Measurements from ENCODE around the gene HECW1. TPM values are rescaled to one million over a fixed set of nuclear protein-coding genes. Genes with fewer than 3 reads are reported as not detected.

Gene HECW1
- total and polyA plus RNA-seq, 2 of the 8 experiments (the other 6 are each of a cell fraction or from before 2014, with no cell fraction given) = 2.9 to 12.7 TPM

DNA sequence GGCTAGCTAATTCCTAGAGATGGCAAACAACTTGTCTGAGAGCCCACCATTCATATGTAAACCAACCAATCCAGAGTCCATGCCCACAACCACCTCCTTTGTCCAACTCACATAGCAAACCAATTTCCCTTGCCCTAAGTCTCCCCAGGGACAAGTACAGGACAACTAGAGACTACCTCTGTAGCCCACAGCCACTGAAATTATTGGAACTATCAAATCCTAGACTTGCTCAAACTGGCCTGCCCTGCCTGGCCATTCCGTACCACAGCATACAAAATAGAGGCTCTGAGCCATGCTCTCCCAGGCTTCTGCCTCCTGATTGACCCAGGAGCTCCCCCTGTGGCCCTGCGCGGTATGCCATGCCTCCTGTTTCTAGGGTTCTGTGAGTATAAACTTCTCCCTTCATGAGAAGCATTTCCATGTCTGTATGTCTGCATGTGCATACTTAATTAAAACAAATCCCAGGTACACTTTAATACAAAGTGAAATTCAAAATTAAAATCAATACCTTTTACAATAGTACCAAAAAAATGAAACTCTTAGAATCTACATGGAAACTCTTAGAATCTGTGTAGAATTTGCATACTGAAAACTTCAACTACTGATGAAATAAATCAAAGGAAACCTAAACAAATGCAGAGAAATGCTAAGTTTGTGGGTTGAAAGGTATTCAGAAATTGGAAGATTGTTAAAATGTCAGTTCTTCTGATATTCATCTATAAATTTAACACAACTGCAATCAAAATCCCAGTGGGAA, 4.0 kb upstream of the HECW1 start:
- Histone ChIP-seq H3K4me3 (ENCODE audit: extremely low read depth in 1 of 4, insufficient read depth in 2 of 4, low read depth in 3 of 4, low read length in 4 of 4) (peak overlapping the region in 2 of 4 experiments; percentile 26 to 44; a peak in 2 of 8 replicates), H3K27ac (ENCODE audit: low read depth, low read length) (peak overlapping the region; percentile 80; the same call in 1 of the 2 replicates), H4K91ac (replicated peaks; ENCODE audit: insufficient read length, low read length) (peak overlapping the region; percentile 56), H2AK5ac (ENCODE audit: low read depth, low read length) (no peak overlapping the region), H2BK120ac (replicated peaks; ENCODE audit: low read depth, low read length) (peak overlapping the region; percentile 16), H3K9ac (replicated peaks in 1 of 4; ENCODE audit: extremely low read depth in 1 of 4, low read depth in 3 of 4, low read length in 3 of 4) (peak overlapping the region in 1 of 4 experiments; percentile 33; a peak in 2 of 7 replicates), H2BK20ac (ENCODE audit: low read length) (peak overlapping the region; percentile 98), H3K79me1 (ENCODE audit: low read depth, low read length) (no peaks in the 10 kb centered on the region), H4K5ac (ENCODE audit: insufficient read length, low read depth, low read length) (peak overlapping the region; percentile 7), H4K8ac (ENCODE audit: extremely low read depth, insufficient read depth, low read length) (peak overlapping the region; percentile 6; the same call in 1 of the 2 replicates), H2AFZ (ENCODE audit: low read length) (peak overlapping the region; percentile 99), H3K27me3 (replicated peaks in 1 of 4; ENCODE audit: control insufficient read depth in 3 of 4, extremely low read depth in 1 of 4, insufficient read depth in 3 of 4, low read length in 3 of 4) (peaks cover 0 to 7% (median 3%) of the 10 kb centered on the region in 4 experiments; a peak in 2 of 7 replicates), H3K4me2 (ENCODE audit: insufficient read depth in 1 of 2, low read depth in 2 of 2, low read length in 2 of 2) (peak overlapping the region; percentile 19 to 69; a peak in 3 of 4 replicates), H3K9me3 (ENCODE audit: insufficient read depth in 2 of 2, low read depth in 1 of 2, low read length in 1 of 2) (no peaks in the 10 kb centered on the region), H3K36me3 (ENCODE audit: control insufficient read depth in 2 of 4, insufficient read depth in 4 of 4, low read length in 3 of 4) (no peaks in the 10 kb centered on the region), H2BK12ac (ENCODE audit: low read depth, low read length) (peak overlapping the region; percentile 99), H3K79me2 (ENCODE audit: control insufficient read depth in 1 of 2, insufficient read depth in 2 of 2, low read length in 2 of 2) (no peaks in the 10 kb centered on the region), H3K14ac (ENCODE audit: insufficient read length) (no peak overlapping the region), H3K23ac (ENCODE audit: insufficient read length) (no peak overlapping the region), H3K18ac (ENCODE audit: extremely low read depth, low read length) (peak overlapping the region; percentile 65), H2BK5ac (ENCODE audit: low read depth, low read length) (peak overlapping the region; percentile 90; the same call in 1 of the 2 replicates), H3K4me1 (replicated peaks in 1 of 4; ENCODE audit: control insufficient read depth in 3 of 4, insufficient read depth in 4 of 4, low read length in 3 of 4) (peaks cover 0 to 17% (median 2%) of the 10 kb centered on the region in 4 experiments; a peak in 5 of 7 replicates), H3K4ac (replicated peaks; ENCODE audit: insufficient read length, low read depth, low read length) (no peak overlapping the region), H3K23me2 (ENCODE audit: low read depth, low read length) (peaks cover 4% of the 10 kb centered on the region), H3K56ac (replicated peaks; ENCODE audit: insufficient read length, low read depth, low read length) (no peak overlapping the region), H2BK15ac (ENCODE audit: low read length) (no peak overlapping the region), H4K20me1 (replicated peaks in 1 of 2; ENCODE audit: control insufficient read depth in 1 of 2, insufficient read depth in 2 of 2, low read length in 2 of 2) (no peaks in the 10 kb centered on the region)
- ChIA-PET POLR2A (ENCODE audit: partially characterized antibody) (interaction anchor here (1.1 to 1.7 kb wide), 10 partner anchors 10 to 177 kb away, joined by 3 to 7 read pairs (median 4); partner anchors contain the start of genes MRPL32 and PSMA2), CTCF (ENCODE audit: partially characterized antibody) (interaction anchor here (0.6 to 5.3 kb wide), 47 partner anchors 10 to 1410 kb away, joined by 3 to 38 read pairs (median 4); partner anchors contain the start of genes MRPL32 and PSMA2)
- FAIRE-seq (peak; percentile 90), DNase-seq (ENCODE audit: low read depth in 1 of 2, low spot score in 2 of 2) (peak in 1 of 2 experiments; percentile 98)
- WGBS, 2 experiments (ENCODE audit: extremely low coverage in 1 of 2, insufficient coverage in 1 of 2, insufficient read length in 1 of 2, insufficient replicate concordance in 2 of 2, low coverage in 1 of 2, low lambda C conversion rate in 2 of 2, missing lambda C conversion rate in 1 of 2) = 5% methylated on average over 3 of the region's 3 CpGs; no CpG with 5 or more reads in 1 of the 2 experiments
- peak; percentile 52 for TF ChIP-seq KDM4A (IDR thresholded peaks at IDR 0.05; ENCODE audit: low read depth, low read length, severe bottlenecking)
- TF ChIP-seq EZH2 (IDR thresholded peaks at IDR 0.05; ENCODE audit: low read depth, low read length, severe bottlenecking) = no peak
- TF ChIP-seq KDM1A (IDR thresholded peaks at IDR 0.05; ENCODE audit: borderline replicate concordance, low read length) = peak; percentile 18; the same call in 1 of the 2 replicates
- TF ChIP-seq CTCF (IDR thresholded peaks at IDR 0.05; ENCODE audit: control extremely low read depth in 1 of 3, insufficient read depth in 1 of 3, low read depth in 1 of 3, low read length in 3 of 3) = peak; percentile 80 to 97 (median 91)
- 0 out of 2 replicates have a peak, but pooled peaks have one; percentile 12 for TF ChIP-seq YY1 (IDR thresholded peaks at IDR 0.05; ENCODE audit: low read depth, low read length)
- peak; percentile 53 for TF ChIP-seq ASH2L (IDR thresholded peaks at IDR 0.05; ENCODE audit: low read length)
- no peak for TF ChIP-seq BCL11A (IDR thresholded peaks at IDR 0.05; ENCODE audit: low read depth in 2 of 2, low read length in 2 of 2)

All from H1 (cell line).